Left colon (tissue), 2 donors: Measurements from ENCODE around the gene SLC16A13. TPM values are rescaled to one million over a fixed set of nuclear protein-coding genes. Genes with fewer than 3 reads are reported as not detected.
A peak's percentile ranks its signal among the peaks of the same experiment; 100 is the strongest.
"Not testable (repeated sequence)": the region's sequence is repeated elsewhere in the genome, so short reads cannot be mapped to it uniquely, and the experiment has no call there.

Experiments
- ATAC-seq: fragments of 200-7000 bp; cut with Tn5 transposase; one replicate; pipeline ENCODE4 v1.9.1; 2020; ENCODE audit warnings: mild to moderate bottlenecking, moderate library complexity
- DNase-seq, 2 donors: peaks; one replicate each; pipeline ENCODE4 v3.0.0-alpha.2; 2020
- intact Hi-C, 2 donors: fragments of 100-400 bp; cut with DNase I in 1 of 2; cut with micrococcal nuclease in 1 of 2; formaldehyde crosslinking; loops; one replicate each; pipeline versions ENCODE4 v1.11.2 to v1.14.0; 2022; cut with DNase I, micrococcal nuclease
- long read RNA-seq: library from polyadenylated mRNA; unstranded; transcript quantifications from one replicate; pipeline ENCODE4 v2.0.0, GENCODE V29; 2021
- total RNA-seq, 2 donors: library from RNA; stranded (reverse); fragmentation: NEBNext Ultra II Directional; extraction: Animal tissue kit (Norgen Biotek cat#: 25700); gene quantifications; one replicate each; pipeline ENCODE4 v1.2.1, GENCODE V29; 2021
- donor health status: DM: no; HTN: no; CAD: no.
- donor health status: DM: yes; HTN: yes; CAD: no.

SLC16A13 gene, protein sequence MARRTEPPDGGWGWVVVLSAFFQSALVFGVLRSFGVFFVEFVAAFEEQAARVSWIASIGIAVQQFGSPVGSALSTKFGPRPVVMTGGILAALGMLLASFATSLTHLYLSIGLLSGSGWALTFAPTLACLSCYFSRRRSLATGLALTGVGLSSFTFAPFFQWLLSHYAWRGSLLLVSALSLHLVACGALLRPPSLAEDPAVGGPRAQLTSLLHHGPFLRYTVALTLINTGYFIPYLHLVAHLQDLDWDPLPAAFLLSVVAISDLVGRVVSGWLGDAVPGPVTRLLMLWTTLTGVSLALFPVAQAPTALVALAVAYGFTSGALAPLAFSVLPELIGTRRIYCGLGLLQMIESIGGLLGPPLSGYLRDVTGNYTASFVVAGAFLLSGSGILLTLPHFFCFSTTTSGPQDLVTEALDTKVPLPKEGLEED
- total RNA-seq, result 10 to 100 TPM in 1 of 2 donors, 1 to 10 TPM in 1; 9.0 to 10.0 TPM
- long read RNA-seq, result 0 reads

DNA sequence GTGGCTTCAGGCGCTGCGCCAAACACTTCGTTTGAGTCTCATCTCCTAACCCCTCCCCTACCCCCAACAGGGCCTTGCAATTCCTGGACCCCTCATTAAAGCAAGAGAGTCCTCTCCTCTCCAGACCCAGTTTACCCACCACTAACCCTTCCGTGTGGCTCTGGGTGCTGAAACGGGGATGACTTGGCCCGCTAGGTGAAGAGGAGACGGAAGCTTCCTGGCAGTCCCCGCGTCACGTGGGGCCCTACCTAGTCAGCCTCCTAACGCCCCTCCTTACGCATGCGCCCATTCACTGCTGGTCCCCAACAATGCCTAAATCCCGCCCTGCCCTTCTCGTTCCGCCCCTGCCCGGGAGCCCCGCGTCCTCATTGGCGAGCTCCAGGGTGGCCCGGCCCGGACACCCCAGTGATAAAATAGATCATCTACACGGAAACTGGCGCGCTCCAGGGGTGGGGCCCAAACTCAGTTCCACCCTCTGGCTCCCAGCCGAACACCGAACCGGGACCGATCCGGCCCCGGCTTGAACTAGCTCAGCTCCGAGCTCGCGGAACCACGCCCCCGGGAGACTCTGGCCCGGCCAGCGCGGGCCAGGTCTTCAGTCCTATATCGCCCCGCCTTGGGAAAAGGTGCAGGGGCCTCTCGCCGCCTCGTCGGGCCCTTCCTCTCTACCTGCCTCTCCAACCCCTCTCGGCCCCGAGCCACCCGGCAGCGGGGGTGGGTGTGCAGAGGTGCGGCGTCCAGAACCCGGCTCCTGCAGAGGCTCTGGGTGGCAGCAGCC, at the start of gene SLC16A13:
Gene SLC16A13 (plus strand): TSS at position 425 of the 778 bp plus-strand sequence. CDS start 368 bp downstream, outside the sequence.
- intact Hi-C loops, result no loop called here
- ATAC-seq (peak; percentile 93), DNase-seq (peak; percentile 99)

DNA sequence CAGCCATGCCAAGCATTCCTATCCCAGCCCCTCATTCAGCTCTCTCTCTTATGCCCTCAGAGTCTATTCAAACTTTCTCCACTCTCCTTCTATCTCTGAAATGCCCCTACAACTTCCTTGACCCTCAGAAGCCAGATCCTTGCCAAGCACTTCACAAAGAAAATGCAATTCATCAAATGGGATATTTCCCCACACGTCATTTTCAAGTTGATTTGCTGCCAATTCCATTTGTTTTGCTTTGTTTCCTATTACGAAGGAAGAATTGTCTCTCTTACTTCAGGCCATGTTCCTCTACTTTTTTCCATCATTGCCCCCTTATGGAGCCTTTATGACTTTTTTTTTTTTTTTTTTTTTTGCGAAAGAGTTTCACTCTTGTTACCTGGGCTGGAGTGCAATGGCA, 49.1 kb upstream of the SLC16A13 start:
- intact Hi-C loops, result no loop called here
- DNase-seq, result no peak
- ATAC-seq, result no peak

DNA sequence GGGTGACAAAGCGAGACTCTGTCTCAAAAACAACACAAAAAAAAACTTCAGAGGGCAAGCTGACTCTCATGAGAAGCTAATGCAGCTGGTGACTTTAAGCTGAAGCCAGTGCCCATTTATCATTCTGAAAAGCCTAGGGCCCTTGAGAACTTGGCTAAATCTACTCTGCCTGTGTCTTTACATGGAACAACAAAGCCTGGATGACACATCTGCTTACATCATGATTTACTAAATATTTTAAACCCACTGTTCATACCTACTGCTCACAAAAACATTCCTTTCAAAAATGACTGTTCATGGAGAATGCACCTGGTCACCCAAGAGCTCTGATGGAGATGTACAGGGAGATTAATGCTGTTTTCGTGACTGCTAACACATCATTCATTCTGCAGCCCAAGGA, 46.0 kb upstream of the SLC16A13 start:
- intact Hi-C loops, result loop anchor here in 1 of 2 donors (10.0 kb wide), 1 partner anchor 75 kb away; no protein-coding TSS in a partner anchor
- no peak for DNase-seq
- no peak for ATAC-seq

DNA sequence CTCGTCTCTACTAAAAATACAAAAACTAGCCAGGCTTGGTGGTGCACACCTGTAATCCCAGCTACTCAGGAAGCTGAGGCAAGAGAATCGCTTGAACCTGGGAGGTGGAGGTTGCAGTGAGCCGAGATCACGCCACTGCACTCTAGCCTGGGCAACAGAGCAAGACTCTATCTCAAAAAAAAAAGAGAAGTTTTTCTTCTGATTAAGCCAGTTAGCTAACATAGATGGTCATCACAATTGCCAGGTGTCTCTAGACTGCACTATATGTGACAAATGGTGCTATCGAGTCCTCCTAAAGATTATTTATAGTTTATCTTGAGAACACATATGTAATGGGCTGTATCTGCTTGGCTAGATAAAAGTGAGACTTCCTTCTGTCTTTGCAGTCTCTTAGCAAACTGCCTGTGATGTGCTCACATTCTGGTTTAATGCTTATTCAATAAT, 42.2 kb upstream of the SLC16A13 start:
- not testable (repeated sequence) for ATAC-seq
- intact Hi-C loops, result loop anchor here in 1 of 2 donors (10.0 kb wide), 1 partner anchor 79 kb away; no protein-coding TSS in a partner anchor

DNA sequence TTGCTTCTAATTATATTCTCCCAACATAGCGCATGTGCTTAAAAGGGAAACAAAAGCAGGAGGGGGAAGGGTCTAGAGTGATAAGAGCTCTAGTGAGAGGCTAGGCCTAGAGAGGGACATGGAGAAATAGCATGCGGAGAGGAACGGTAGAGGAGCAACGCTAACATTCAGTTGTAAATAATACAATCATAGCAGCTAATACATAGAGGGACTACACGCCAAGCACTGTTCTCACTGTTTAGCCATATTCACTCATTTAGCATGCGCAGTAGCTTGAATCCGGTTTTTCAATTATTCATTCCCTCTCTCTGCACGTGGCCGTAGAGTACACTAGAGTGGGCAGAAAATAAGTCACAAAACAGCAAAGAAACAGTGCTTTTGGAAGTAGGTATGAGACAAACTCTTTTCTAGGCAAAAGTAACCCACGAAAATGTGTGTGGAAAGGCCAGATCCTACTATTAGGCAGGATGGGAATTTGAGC, 41.7 kb upstream of the SLC16A13 start:
- DNase-seq, result no peak

More for the DNA sequence above, 42.2 kb upstream of the SLC16A13 start:
- DNase-seq, result not testable (repeated sequence)

DNA sequence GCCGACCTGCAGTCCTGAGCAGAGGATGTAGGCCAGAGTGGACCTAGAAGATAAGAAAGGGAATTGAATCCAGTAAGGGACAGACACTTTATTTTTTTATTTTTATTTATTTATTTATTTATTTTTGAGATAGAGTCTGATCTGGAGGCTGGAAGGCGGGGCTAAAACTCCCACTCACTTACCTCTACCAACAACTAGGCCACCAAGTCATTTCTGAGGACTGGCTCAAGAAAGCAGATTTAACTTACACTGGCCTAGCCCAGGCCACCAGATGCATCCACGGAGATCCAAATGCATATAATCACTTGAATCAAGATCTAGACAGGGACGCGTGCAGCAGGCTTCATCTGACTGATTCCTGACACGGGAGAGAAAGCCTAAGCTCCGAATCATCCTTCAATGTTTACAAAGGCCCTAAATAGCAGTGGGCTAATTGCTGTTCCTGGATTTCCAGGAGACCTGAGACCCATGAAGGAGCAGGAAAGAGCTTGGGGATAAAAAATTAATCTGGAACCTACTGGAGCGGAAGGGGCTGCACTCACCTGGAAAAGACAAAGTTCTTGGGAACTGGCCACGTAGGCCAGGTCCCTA, 41.1 kb upstream of the SLC16A13 start:
- ATAC-seq, result no peak
- intact Hi-C loops, result loop anchor here in 1 of 2 donors (10.0 kb wide), 1 partner anchor 80 kb away; no protein-coding TSS in a partner anchor

More for the DNA sequence above, 41.7 kb upstream of the SLC16A13 start:
- intact Hi-C loops, result loop anchor here in 1 of 2 donors (10.0 kb wide), 1 partner anchor 79 kb away; no protein-coding TSS in a partner anchor
- ATAC-seq, result no peak

DNA sequence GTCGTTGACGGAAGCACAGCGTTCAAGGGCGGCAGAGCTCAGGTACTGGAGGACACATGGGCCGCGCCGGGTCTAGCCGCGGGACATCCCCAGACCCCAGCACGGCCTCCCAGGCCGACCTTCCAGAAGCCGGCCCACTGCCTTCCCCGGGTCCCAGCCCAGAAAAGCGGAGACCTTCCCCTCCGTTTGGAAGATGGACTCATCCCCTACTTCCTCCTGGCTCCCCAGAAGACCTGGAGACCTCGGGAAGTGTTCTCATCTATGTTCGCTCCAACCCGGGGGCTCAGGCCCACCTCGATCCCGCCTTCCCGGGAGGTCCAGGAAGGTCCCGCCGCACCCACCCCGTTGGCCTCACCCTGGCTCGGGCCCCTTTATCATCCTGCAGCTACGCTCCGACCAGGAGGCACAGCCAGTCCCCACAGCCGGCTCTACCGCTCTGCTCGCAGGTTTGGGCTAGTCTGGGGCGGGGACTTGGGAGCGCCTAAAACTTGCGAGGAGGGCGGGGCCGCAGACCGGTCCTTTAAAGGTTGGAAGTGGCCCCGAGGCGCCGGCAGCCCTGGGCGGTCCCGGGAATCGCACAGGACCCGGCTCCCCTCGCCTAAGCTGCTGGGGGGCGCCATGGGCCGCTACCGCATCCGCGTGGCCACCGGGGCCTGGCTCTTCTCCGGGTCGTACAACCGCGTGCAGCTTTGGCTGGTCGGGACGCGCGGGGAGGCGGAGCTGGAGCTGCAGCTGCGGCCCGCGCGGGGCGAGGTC, 40.1 kb upstream of the SLC16A13 start, which contains the start of gene ALOX12:
Gene ALOX12 (plus strand): TSS at position 550 of the 756 bp plus-strand sequence. CDS start 69 bp downstream, at position 619.
- intact Hi-C loops, result loop anchor here in 1 of 2 donors (10.0 kb wide), 1 partner anchor 81 kb away; no protein-coding TSS in a partner anchor
- DNase-seq, result no peak
- peak; percentile 68 for ATAC-seq

More for the DNA sequence above, 41.1 kb upstream of the SLC16A13 start:
- no peak for DNase-seq

DNA sequence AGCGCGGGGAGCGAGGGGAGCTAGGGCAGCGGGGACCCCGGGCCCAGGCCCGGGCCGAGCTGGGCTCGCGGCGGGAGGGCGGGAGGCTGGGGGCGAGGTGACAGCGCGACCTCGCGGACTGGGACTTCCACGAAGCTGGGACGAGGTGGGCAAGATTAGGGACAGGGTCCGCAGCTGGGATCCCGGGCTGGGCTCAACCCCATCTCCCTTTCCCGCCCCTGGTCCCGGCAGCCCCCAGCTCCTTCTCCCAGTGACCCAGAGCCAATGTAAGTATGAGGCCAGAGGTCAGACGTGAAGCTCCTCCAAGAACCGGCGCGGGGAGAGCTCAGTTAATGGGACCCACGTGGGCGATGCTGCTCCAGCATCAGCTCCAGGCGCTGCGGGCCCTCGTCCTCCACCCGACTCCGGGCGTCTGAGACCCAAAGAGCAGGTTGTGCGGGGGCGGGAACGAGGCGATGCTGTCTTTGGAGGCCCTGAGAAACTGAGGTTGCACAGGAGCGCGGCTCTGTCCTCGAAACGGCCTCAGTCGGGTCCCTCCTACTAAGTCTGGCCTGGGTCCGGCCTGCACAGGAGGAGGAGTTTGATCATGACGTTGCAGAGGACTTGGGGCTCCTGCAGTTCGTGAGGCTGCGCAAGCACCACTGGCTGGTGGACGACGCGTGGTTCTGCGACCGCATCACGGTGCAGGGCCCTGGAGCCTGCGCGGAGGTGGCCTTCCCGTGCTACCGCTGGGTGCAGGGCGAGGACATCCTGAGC, 39.4 kb upstream of the SLC16A13 start:
- DNase-seq, result no peak
- intact Hi-C loops, result loop anchor here in 1 of 2 donors (10.0 kb wide), 1 partner anchor 82 kb away; no protein-coding TSS in a partner anchor
- ATAC-seq, result no peak

DNA sequence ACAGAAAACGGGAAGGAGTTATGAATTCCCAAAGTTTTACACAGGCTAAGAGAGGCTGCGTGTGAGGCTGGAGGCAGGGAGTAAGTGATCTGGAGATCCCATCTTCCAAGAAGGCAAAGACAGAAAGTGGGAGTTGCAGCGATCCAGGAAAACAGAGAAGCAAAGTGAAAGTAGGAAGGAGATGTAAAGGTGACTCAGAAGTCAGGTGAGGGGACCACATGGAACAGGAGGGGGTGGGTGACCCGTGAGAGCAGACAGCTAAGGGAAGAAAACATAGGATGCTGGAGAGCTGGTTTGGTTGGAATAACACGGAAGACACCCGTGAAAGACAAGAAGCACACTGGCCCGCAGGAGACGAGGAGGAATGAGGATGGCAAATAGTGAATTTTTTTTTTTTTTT, 38.6 kb upstream of the SLC16A13 start:
- no peak for ATAC-seq
- intact Hi-C loops, result loop anchor here in 1 of 2 donors (10.0 kb wide), 1 partner anchor 82 kb away; no protein-coding TSS in a partner anchor
- no peak for DNase-seq

DNA sequence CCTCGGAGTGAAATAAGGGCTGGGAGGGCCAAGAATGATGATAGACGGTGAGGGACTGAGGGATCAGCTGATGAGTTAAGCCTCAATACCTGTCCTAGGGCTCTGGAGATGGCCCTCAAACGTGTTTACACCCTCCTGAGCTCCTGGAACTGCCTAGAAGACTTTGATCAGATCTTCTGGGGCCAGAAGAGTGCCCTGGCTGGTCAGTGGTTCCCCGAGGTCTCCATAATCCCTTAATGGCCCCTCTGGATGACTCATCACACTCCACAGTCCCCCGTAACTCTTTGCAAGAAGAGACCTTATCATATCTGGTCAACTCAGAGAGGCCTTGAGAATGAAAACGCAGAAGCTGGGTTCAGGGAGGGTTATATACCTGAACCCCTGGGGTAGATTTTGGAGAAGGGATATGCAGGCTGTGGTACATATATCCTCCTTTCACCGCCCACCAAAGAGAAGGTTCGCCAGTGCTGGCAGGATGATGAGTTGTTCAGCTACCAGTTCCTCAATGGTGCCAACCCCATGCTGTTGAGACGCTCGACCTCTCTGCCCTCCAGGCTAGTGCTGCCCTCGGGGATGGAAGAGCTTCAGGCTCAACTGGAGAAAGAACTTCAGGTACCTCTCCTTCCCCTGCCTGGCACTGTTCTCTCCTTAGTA, 36.8 kb upstream of the SLC16A13 start:
- DNase-seq (no peak), ATAC-seq (no peak)
- intact Hi-C loops, result loop anchor here in 1 of 2 donors (10.0 kb wide), 1 partner anchor 84 kb away; no protein-coding TSS in a partner anchor

DNA sequence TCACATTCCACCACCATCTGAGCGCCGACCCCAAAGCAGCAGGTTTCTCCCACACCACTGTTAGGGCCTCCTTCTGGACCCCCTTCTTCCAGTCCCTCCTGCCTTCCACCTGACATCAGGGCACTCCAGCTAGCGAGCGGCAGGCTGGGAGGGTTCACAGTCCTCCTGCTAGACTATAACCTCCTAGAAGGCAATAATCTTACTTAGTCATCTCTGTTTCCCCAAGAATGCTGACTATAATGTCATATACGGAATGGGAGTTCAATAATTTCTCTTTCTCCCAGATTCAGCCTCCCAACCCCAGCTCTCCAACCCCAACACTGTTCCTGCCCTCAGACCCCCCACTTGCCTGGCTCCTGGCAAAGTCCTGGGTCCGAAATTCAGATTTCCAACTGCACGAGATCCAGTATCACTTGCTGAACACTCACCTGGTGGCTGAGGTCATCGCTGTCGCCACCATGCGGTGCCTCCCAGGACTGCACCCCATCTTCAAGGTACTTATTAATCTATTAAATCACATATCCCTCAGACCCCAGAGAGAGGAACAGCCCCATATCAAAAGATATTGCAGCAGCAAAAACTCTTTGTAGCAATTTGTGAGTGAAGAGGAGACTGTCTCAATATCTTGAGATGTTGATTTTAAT, 34.4 kb upstream of the SLC16A13 start:
- ATAC-seq (peak; percentile 41), DNase-seq (peak in 1 of 2 donors; percentile 15)
- intact Hi-C loops, result loop anchor here in 1 of 2 donors (5.0 kb wide), 1 partner anchor 89 kb away; no protein-coding TSS in a partner anchor

DNA sequence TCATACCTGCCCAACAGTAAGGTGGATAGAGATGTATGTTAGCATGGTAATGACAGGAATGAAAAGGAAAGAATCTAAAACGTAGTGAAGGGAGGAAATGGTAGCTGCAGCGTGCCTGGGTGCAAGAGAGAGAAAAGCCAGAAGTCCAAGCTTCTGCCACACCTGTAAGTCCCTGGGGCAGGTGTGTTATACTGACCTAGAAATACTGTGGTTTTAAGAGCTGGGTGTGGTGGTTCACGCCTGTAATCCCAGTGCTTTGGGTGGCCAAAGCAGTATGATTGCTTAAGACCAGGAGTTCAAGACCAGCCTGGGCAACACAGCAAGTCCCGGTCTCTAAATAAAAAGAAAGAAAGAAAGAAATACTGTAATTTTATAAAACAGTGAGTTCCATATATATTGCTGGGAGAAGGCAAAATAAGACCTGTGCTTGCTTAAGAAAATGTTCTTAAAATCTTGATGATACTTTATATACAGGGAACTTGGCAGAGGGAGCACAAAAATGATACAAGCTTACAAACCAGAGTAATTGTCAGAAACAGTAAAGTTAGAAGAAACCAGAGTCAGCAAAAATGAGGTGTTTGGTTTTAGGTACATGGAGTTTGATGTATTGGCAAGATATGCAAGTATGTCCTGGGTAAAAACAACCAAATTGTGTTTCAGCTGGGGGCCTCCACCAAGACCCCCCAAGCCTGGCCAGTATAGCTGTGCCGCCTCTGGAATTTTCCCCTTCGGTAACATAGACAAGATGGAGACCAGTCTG, 33.3 kb upstream of the SLC16A13 start:
- DNase-seq (no peak), ATAC-seq (peak; percentile 74)
- intact Hi-C loops, result loop anchor here in 1 of 2 donors (5.0 kb wide), 1 partner anchor 90 kb away; no protein-coding TSS in a partner anchor

DNA sequence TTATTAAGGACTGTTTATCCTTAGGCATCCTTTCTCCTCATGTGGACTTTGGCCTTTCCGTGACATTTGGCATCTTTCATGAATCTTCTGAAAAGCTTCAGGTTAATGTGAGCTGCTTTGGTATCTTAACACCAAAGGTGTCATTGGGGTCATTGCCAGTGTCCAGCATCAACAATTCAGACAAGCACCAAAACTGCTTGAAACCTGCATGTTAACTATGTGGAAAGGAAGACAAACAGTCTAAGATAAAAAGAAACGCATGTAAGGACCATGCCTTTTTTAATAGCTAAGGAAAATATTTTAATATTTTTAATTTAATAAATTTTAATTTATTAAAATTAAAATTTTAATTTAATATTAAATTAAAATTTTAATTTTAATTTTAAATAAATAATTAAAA, 32.1 kb upstream of the SLC16A13 start:
- ATAC-seq, result no peak
- DNase-seq, result no peak
- intact Hi-C loops, result loop anchor here in 1 of 2 donors (5.0 kb wide), 1 partner anchor 91 kb away; no protein-coding TSS in a partner anchor

DNA sequence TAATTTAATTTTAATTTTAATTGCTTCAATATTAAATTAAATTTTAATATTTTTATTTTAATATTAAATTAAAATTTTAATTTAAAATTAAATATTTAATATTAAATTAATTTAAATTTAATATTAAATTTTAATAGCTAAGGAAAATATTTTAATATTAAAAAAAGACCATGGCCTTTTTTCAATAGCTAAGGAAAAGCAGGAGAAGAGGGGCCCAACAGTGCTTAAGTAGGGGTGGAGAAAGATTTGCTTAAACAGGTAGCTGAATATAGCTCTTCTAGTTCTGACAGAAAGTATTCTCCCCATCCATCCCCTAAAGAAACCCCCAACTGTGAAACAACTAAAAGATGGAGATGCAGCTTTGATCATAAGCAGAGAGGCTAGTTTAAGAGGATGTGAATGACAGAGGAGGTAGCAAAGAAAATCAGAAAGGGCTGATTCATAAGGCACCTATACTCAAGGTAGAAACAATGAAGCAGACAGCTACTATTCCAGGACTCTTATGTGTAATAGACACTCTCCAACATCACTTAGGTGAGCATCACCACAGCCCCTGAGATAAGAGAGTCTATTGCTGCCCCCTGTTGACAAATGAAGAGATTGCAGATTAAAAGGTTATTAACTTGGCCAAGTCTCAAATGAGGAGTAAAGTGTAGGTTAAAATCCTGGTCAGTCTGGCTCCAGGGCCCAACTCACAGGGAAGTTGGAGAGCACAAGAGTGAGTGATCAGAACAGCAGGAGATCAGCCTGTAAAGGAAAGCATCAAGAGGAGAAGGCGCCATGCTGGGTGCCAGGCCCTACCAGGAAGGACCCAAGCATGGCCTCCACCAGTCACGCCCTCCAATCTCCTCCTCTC, 31.2 kb upstream of the SLC16A13 start:
- intact Hi-C loops, result loop anchor here in 1 of 2 donors (5.0 kb wide), 1 partner anchor 92 kb away; no protein-coding TSS in a partner anchor
- DNase-seq, result peak in 1 of 2 donors; percentile 14
- peak; percentile 75 for ATAC-seq
